22Rv1 (cell line): ENCODE results near the gene TTLL8.

Experiments
- H3K27ac ChIP-seq: fragments of 450-650 bp; 2 replicates; pipeline ENCODE4 v1.5.1; 2017
- ZFX ChIP-seq: fragments of 450-650 bp; IDR thresholded peaks from 2 replicates; pipeline ENCODE4 v1.6.1; 2017; ENCODE audit warnings: antibody characterized with exemption, borderline replicate concordance
- TF ChIP-seq, protein P1 (sequence below): fragments of 450-650 bp; IDR thresholded peaks from 2 replicates; pipeline ENCODE4 v1.5.1; 2017; ENCODE audit warnings: mild to moderate bottlenecking

TTLL8 gene

DNA sequence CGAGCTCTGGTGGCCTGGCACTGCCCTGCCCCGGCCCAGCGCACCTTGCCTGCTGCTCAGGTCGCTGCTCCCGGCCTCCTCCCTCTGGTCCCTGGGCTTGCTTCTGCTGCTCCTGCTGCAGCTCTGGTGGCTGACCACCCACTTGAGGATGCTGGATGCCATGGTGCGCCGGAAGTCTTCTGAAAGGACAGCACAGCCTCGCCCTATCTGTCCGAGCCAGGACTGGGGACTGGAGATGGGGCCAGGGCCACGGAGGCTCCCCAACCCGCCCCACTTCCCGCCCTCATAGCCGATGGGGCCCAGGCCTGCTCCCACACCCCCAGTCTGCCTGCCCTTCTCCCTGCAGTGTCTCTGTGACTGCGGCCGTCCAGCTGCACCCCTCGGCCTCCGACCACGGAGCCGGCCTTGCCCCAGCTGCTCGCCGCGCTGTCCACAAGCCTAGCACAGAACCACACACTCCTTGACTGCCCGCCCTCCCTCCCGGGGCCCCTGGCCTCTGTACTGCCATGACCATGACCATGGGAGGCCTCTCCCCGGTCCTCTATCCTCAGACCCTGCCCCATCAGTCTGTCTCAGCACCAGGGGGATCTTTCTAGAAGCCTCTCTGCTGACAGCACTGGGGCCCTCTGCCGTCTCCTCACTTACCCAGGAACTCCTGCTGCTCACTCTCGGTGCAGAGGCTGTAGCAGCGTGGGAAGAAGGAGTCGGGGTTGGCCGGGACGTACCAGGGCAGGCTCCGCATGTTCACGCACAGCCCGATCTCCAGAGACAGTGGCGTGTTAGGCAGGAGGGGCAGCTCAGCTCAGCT lies 12.7 kb downstream of the TTLL8 start:
- H3K27ac ChIP-seq = peak overlapping the region; percentile 78; the same call in 1 of the 2 replicates
- TF ChIP-seq, protein P1, sequence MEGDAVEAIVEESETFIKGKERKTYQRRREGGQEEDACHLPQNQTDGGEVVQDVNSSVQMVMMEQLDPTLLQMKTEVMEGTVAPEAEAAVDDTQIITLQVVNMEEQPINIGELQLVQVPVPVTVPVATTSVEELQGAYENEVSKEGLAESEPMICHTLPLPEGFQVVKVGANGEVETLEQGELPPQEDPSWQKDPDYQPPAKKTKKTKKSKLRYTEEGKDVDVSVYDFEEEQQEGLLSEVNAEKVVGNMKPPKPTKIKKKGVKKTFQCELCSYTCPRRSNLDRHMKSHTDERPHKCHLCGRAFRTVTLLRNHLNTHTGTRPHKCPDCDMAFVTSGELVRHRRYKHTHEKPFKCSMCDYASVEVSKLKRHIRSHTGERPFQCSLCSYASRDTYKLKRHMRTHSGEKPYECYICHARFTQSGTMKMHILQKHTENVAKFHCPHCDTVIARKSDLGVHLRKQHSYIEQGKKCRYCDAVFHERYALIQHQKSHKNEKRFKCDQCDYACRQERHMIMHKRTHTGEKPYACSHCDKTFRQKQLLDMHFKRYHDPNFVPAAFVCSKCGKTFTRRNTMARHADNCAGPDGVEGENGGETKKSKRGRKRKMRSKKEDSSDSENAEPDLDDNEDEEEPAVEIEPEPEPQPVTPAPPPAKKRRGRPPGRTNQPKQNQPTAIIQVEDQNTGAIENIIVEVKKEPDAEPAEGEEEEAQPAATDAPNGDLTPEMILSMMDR = no peak
- TF ChIP-seq ZFX = no peak

DNA sequence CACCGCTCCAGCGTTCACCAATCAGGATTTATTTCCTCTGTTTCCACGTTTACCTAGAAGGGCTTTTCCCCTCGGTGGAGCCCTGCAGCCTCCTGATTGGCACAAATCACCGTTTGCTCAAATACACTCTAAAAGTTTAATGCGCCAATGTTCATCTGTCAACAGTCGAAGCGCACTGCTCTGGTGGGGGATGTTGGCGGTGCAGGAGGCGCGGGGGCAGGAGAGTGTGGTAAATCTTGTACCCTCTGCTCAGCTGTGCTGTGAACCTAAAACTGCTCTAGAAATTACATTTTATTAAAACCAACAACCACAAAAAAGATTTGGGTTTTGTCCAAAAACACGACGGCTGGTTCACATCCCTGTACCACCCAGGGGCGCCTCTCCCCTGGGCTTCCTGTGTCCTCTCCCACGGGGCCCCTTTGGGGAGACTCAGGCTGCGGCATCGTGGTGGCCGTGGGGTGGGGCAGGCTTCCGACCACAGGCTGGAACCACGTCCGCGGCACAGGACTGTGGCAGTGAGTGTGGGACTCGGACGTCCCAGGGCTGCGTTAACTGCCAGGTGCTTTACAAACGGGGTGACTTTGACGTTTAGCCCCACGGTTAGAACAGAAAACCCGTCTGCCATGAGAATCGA lies 13.5 kb downstream of the TTLL8 start:
- TF ChIP-seq, protein P1 = no peak
- TF ChIP-seq ZFX = no peak
- H3K27ac ChIP-seq = peak overlapping the region; percentile 78

DNA sequence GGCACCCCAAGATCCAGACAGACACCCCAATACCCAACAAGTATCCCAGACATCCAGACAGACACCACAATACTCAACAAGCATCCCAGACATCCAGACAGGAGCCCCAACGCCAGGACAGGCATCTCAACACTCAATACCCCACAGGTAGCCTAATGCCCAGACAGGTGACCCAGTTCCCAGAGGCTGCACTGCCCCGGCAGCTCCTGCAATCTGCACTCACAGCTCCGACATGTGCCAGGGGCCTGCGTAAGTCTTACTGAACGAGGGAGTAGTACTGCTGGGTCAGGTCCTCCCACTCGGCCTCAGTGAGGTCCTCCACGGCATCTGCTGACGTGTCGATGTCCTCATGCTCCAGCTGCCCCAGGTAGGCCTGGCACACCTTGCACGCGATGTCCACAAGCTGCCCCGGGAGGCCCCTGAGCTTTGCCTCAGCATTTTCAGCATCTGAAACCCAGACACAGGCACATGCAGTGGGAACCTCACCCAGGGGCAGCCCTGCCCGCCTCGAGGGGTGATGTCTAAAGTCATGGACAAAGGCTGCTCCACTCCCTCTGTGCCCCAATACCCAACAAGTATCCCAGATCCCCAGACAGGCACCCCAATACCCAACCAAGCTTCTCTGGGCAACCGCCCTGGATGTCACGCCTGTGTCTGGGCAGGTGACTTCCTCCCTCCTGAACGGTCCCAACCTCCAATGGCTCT lies 16.6 kb downstream of the TTLL8 start:
- TF ChIP-seq, protein P1 = no peak
- TF ChIP-seq ZFX = no peak
- H3K27ac ChIP-seq = peak overlapping the region; percentile 80

DNA sequence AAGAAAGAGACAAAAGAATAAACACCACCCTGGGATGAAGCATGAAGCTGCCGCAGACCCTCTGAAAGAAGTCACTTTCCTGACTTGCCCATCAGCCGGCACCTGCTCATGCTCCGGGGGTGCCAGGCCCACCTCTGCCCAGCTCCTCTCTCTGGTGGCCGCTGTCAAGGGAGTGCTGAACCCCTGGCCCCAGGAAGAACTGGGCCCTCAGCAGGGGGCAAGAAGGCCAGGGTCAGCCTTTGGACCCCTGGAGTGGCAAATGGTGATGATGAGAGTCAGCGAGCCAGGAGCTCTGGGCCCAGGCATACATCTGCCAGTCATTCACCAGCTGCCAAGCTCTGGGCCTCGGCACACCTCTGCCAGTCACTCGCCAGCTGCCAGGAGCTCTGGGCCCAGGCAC lies 17.4 kb downstream of the TTLL8 start:
- H3K27ac ChIP-seq = no peak overlapping the region
- TF ChIP-seq, protein P1 = no peak
- TF ChIP-seq ZFX = no peak

DNA sequence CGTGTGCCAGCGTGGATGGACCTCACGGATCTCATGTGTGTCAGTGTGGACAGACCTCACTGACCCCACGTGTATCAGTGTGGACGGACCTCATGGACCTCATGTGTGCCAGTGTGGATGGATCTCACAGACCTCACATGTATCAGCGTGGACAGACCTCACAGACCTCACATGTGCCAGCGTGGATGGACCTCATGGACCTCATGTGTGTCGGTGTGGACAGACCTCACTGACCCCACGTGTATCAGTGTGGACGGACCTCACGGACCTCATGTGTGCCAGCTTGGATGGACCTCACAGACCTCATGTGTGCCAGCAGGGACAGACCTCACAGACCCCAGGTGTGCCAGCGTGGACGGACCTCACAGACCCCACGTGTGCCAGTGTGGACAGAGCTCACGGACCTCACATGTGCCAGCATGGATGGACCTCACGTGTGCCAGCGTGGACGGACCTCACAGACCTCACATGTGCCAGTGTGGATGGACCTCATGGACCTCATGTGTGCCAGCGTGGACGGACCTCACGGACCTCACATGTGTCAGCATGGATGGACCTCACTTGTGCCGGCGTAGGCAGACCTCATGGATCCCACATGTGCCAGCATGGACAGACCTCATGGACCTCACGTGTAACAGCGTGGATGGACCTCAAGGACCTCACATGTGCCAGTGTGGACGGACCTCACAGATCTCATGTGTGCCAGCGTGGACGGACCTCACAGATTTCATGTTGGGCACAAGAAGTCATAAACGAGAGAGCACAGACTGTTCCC lies 18.2 kb downstream of the TTLL8 start:
- TF ChIP-seq, protein P1 = no peak
- no peak for TF ChIP-seq ZFX

DNA sequence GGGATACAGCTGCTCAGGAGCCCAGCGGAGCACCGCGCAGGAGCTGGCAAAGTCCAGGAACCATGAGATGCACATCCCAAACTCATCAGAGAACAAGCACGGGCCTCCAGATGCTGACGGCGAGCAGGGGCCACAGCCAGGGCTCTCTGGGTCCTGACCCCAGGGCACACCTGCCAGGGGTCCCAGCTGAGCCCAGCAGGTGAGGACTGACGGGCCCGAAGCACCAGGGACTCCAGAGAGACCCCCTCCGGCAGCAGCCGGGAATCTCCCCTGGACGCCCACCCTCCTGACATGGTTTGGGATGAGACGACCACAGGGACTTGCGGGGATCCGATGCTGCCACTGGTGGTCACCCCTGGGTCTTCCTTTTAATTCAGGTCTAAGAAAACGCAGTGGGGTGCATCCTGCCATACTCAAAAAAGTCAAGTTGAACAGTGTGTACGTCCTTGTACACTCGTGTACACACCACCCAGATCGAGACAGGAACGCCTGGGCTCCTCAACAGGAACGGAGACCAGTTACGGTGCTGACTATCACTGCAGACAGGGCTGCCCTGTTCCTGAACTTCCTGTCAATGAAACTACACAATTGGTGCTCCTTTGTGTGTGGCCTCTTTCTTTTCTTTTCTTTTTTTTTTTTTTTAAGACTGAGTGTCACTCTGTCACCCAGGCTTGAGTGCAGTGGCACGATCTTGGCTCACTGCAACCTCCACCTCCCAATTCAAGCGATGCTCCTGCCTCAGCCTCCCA lies 21.9 kb downstream of the TTLL8 start:
- TF ChIP-seq ZFX = no peak
- TF ChIP-seq, protein P1 = no peak
- H3K27ac ChIP-seq = no peak overlapping the region

More for the DNA sequence above, 18.2 kb downstream of the TTLL8 start:
- no peak overlapping the region for H3K27ac ChIP-seq
